ENCODE data around the gene SNAP25.

DNA sequence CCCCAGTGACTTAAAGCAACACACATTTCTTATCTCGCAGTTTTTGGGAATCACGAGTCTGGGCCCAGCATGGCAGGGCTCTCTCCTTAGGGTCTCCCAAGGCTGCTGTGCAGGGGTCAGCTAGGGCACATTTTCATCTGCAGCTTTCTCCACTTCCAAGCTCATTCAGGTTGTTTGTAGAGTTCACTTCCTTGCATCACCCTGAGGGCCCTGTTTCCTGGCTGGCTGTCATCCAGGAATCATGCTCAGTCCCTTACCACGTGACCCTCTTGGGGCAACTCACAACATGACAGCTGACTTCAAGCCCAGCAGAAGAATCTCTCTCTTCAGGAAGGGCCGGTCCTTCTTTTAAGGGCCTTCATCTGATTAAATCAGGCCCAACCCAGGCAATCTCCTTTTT, 21.3 kb downstream of the SNAP25 start:
- TF ChIP-seq CTCF (IDR thresholded peaks at IDR 0.05; ENCODE audit: low read length) = no peak
- no peak for TF ChIP-seq EZH2 (optimal IDR thresholded peaks at IDR 0.05; ENCODE audit: low read depth, low read length)
